ENCODE results near the gene INSIG1.
A peak's percentile ranks its signal among the peaks of the same experiment; 100 is the strongest.

Gene INSIG1

GRCh38 chr7:155297517-155298287 lies at the start of gene INSIG1:
TSS of gene INSIG1 (plus strand) at chr7:155297878. CDS start at chr7:155298286, 408 bp downstream.
- DNase-seq (ENCODE audit: low read depth): peak; percentile 61
- TF ChIP-seq CTCF (IDR thresholded peaks at IDR 0.05; ENCODE audit: control insufficient read depth, insufficient read depth, low read depth, low read length, missing control alignments): no peak
- H3K4me3 ChIP-seq (ENCODE audit: control insufficient read depth, low read depth, low read length): peak within 1 kb of the TSS; percentile 59

GRCh38 chr7:155248366-155248756 lies 49.3 kb upstream of the INSIG1 start:
- TF ChIP-seq CTCF (IDR thresholded peaks at IDR 0.05; ENCODE audit: control insufficient read depth, insufficient read depth, low read depth, low read length, missing control alignments): no peak
- DNase-seq (ENCODE audit: low read depth): no peak
- no peak overlapping the region for H3K4me3 ChIP-seq (ENCODE audit: control insufficient read depth, low read depth, low read length)

- TF ChIP-seq CTCF (IDR thresholded peaks at IDR 0.05; ENCODE audit: control insufficient read depth, insufficient read depth, low read depth, low read length, missing control alignments): no peak
- DNase-seq (ENCODE audit: low read depth): no peak
- no peak overlapping the region for H3K4me3 ChIP-seq (ENCODE audit: control insufficient read depth, low read depth, low read length)
Measured at GRCh38 chr7:155251831-155252230, 45.8 kb upstream of the INSIG1 start.

- TF ChIP-seq CTCF (IDR thresholded peaks at IDR 0.05; ENCODE audit: control insufficient read depth, insufficient read depth, low read depth, low read length, missing control alignments): no peak
- no peak for DNase-seq (ENCODE audit: low read depth)
- no peak overlapping the region for H3K4me3 ChIP-seq (ENCODE audit: control insufficient read depth, low read depth, low read length)
Measured at GRCh38 chr7:155252444-155252887, 45.2 kb upstream of the INSIG1 start.

- no peak overlapping the region for H3K4me3 ChIP-seq (ENCODE audit: control insufficient read depth, low read depth, low read length)
- no peak for TF ChIP-seq CTCF (IDR thresholded peaks at IDR 0.05; ENCODE audit: control insufficient read depth, insufficient read depth, low read depth, low read length, missing control alignments)
- DNase-seq (ENCODE audit: low read depth): no peak
Measured at GRCh38 chr7:155252892-155253501, 44.7 kb upstream of the INSIG1 start.

GRCh38 chr7:155254018-155254417 lies 43.7 kb upstream of the INSIG1 start:
- no peak for TF ChIP-seq CTCF (IDR thresholded peaks at IDR 0.05; ENCODE audit: control insufficient read depth, insufficient read depth, low read depth, low read length, missing control alignments)
- no peak overlapping the region for H3K4me3 ChIP-seq (ENCODE audit: control insufficient read depth, low read depth, low read length)
- no peak for DNase-seq (ENCODE audit: low read depth)
